Mammary epithelial cell (primary cell): Measurements from ENCODE around the gene GOLGA7B.
"Not testable (repeated sequence)": the region's sequence is repeated elsewhere in the genome, so short reads cannot be mapped to it uniquely, and the experiment has no call there.

Experiments used
- CTCF ChIP-seq, 2 donors: IDR thresholded peaks in 1 of 2; conservative IDR thresholded peaks in 1 of 2; 2 replicates each; pipeline ENCODE4 v1.5.1; 2011 to 2012; ENCODE audit warnings: inconsistent platforms in 2 of 2, low read length in 2 of 2, mild to moderate bottlenecking in 2 of 2, control low read depth in 1 of 2, low read depth in 1 of 2; ENCODE audit not compliant: insufficient read depth in 1 of 2; ENCODE audit errors: extremely low read depth in 1 of 2
- EZH2 ChIP-seq: IDR thresholded peaks from 2 replicates; pipeline ENCODE4 v1.6.1; 2012; ENCODE audit warnings: low read length, inconsistent platforms, borderline replicate concordance

GRCh38 chr10:97843972-97844371, 5.7 kb upstream of the GOLGA7B start:
- not testable (repeated sequence) for TF ChIP-seq CTCF (conservative IDR thresholded peaks at IDR 0.05 in 1 of 2, IDR thresholded peaks at IDR 0.05 in 1 of 2; ENCODE audit: extremely low read depth in 1 of 2, insufficient read depth in 1 of 2, low read depth in 1 of 2, low read length in 2 of 2); EZH2
